Heart right ventricle (tissue), 16 donors: ENCODE data around the gene RASD2. TPM values are rescaled to one million over a fixed set of nuclear protein-coding genes. Genes with fewer than 3 reads are reported as not detected.

ENCODE experiments used
- ATAC-seq, 8 donors: fragments of 200-7000 bp; cut with Tn5 transposase; one replicate each; pipeline ENCODE4 v1.9.1; 2020; ENCODE audit warnings: mild to moderate bottlenecking in 8 of 8, moderate library complexity in 8 of 8, moderate number of reproducible peaks in 1 of 8
- DNase-seq, 2 donors: peaks; one replicate each; pipeline ENCODE4 v3.0.0-alpha.2; 2020
- H3K27ac ChIP-seq, 10 donors: fragments of 200-600 bp; sonication (generic) in 2 of 10; one replicate each; pipeline versions ENCODE4 v1.5.0 to v1.8.0; 2020 to 2022; ENCODE audit warnings: mild to moderate bottlenecking in 3 of 10
- H3K27me3 ChIP-seq, 7 donors: fragments of 200-600 bp; one replicate each; pipeline ENCODE4 v1.8.0; 2021 to 2022; ENCODE audit warnings: mild to moderate bottlenecking in 2 of 7
- H3K36me3 ChIP-seq, 9 donors: fragments of 200-600 bp; sonication (generic) in 1 of 9; one replicate each; pipeline versions ENCODE4 v1.5.0 to v1.8.0; 2020 to 2022; ENCODE audit warnings: mild to moderate bottlenecking in 2 of 9
- H3K4me1 ChIP-seq, 9 donors: fragments of 200-600 bp; sonication (generic) in 1 of 9; one replicate each; pipeline versions ENCODE4 v1.5.0 to v1.8.0; 2020 to 2022; ENCODE audit warnings: mild to moderate bottlenecking in 4 of 9
- H3K4me3 ChIP-seq, 10 donors: fragments of 200-600 bp; sonication (generic) in 2 of 10; one replicate each; pipeline versions ENCODE4 v1.5.0 to v1.8.0; 2020 to 2022; ENCODE audit warnings: mild to moderate bottlenecking in 7 of 10, moderate library complexity in 2 of 10
- H3K9me3 ChIP-seq, 11 donors: fragments of 200-600 bp in 10 of 11; sonication (generic) in 2 of 11; one replicate each; pipeline versions ENCODE4 v1.5.0 to v1.8.0; 2013 to 2022; ENCODE audit warnings: mild to moderate bottlenecking in 2 of 11, control low read depth in 1 of 11, moderate library complexity in 1 of 11
- CTCF ChIP-seq, 9 donors: fragments of 200-600 bp; sonication (generic) in 2 of 9; IDR thresholded peaks; one replicate each; pipeline versions ENCODE4 v1.5.0 to v1.8.0; 2021 to 2022; ENCODE audit warnings: antibody characterized with exemption in 9 of 9, mild to moderate bottlenecking in 5 of 9, moderate library complexity in 1 of 9
- WGBS, 2 donors: extraction: QIAGEN DNeasy Blood & Tissue Kit; methylation state at CpG; one replicate each; pipeline ENCODE4 v1.1.7; 2013; ENCODE audit warnings: inconsistent platforms in 1 of 2; 5-methylcytosine and 5-hydroxymethylcytosine counted together
- intact Hi-C, 10 donors: fragments of 100-400 bp; cut with DNase I; formaldehyde crosslinking; loops; one replicate each; pipeline versions ENCODE4 v1.11.1 to v1.14.2; 2022
- polyA plus RNA-seq, 2 donors: library from polyadenylated mRNA; stranded (reverse); fragments of 200-250 nt; gene quantifications; one replicate each; pipeline ENCODE4 v1.2.3, GENCODE V29; 2013
- total RNA-seq, 10 donors: library from RNA; stranded (reverse); fragmentation: NEBNext Ultra II Directional in 3 of 10; extraction: Animal tissue kit (Norgen Biotek cat#: 25700) in 3 of 10; gene quantifications; one replicate each; pipeline versions ENCODE4 v1.2.1 to v1.2.4, GENCODE V29; 2021 to 2023
- donor health status: Arrhythmogenic right ventricular cardiomyopathy.
- donor health status: ischemic (EF 13 %, LVEDD 7.1; RV severe dilation, severe dysfunction).
- donor health status: healthy with polysubstance abuse.
- donor health status: DM: no; HTN: yes; CAD: no.
- donor health status: DM: no; HTN: no; CAD: no.
- donor health status: ischemic (EF 25% LVEDD 6.9; RV normal size, moderate dysfunction).
- donor health status: ischemic (EF 25% LVEDD 5.7; RV mildly dilated, moderate dysfunction).
- donor health status: healthy.
- donor health status: DM: yes; HTN: yes; CAD: no.
- donor health status: Ischemic cardiomyopathy.
- donor health status: ischemic (EF 35%, LVEDD 5.7; RV mildly dilated, moderate dysfunction).
- donor health status: nonischemic (EF 11% LVEDD 7.7; RV severe dilation, severe dysfunction).
- donor health status: DM: yes; HTN: yes; CAD: no.
- donor health status: PGD.
- donor health status: ischemic (EF 29% LVEDD 5.4; RV normal size, mild dysfunction).
- donor health status: nonischemic (EF 23%, LVEDD 6.1; RV moderate dilation, normal function).

RASD2 gene
- total and polyA plus RNA-seq, 12 donors, result 1.4 to 9.9 (median 3.6) TPM

- peaks cover 0 to 34% (median 16%) of the 10 kb centered on the region in 7 donors for H3K27me3 ChIP-seq
- H3K9me3 ChIP-seq, result no peaks in the 10 kb centered on the region
- no peak for DNase-seq
- H3K4me3 ChIP-seq, result no peak overlapping the region
- H3K36me3 ChIP-seq, result no peaks in the 10 kb centered on the region
- intact Hi-C loops, result loop anchor here in 3 of 10 donors (5.0 to 10.0 kb wide), 3 partner anchors 55 to 70 kb away; no protein-coding TSS in a partner anchor
- WGBS, 2 donors, result 44 to 63% methylated on average over 7 of the region's 7 CpGs
- ATAC-seq, result no peak
- TF ChIP-seq CTCF (IDR thresholded peaks at IDR 0.05), result no peak
- H3K4me1 ChIP-seq, result peaks cover 3 to 26% (median 15%) of the 10 kb centered on the region in 9 donors
- no peak overlapping the region for H3K27ac ChIP-seq
Observed at GRCh38 chr22:35537232-35537631, 3.4 kb upstream of the RASD2 start.

GRCh38 chr22:35538801-35539321, 1.8 kb upstream of the RASD2 start:
- DNase-seq, result no peak
- Histone ChIP-seq H3K4me1 (peaks cover 3 to 27% (median 15%) of the 10 kb centered on the region in 9 donors), H3K36me3 (no peaks in the 10 kb centered on the region), H3K27ac (peak overlapping the region in 3 of 10 donors; percentile 68 to 85 (median 69)), H3K4me3 (no peak overlapping the region), H3K9me3 (no peaks in the 10 kb centered on the region), H3K27me3 (peaks cover 0 to 49% (median 23%) of the 10 kb centered on the region in 7 donors)
- ATAC-seq, result no peak
- intact Hi-C loops, result loop anchor here in 3 of 10 donors (5.0 to 10.0 kb wide), 3 partner anchors 57 to 72 kb away; no protein-coding TSS in a partner anchor
- peak in 8 of 9 donors; percentile 23 to 56 (median 38) for TF ChIP-seq CTCF (IDR thresholded peaks at IDR 0.05)
- WGBS, 2 donors, result 81% methylated on average over 5 of the region's 5 CpGs

GRCh38 chr22:35539487-35539886, 1.1 kb upstream of the RASD2 start:
- intact Hi-C loops, result loop anchor here in 3 of 10 donors (5.0 to 10.0 kb wide), 3 partner anchors 57 to 72 kb away; no protein-coding TSS in a partner anchor
- TF ChIP-seq CTCF (IDR thresholded peaks at IDR 0.05), result no peak
- Histone ChIP-seq H3K36me3 (no peaks in the 10 kb centered on the region), H3K9me3 (no peaks in the 10 kb centered on the region), H3K27ac (peak overlapping the region in 9 of 10 donors; percentile 35 to 85 (median 68)), H3K27me3 (peaks cover 0 to 55% (median 23%) of the 10 kb centered on the region in 7 donors), H3K4me3 (peak overlapping the region in 9 of 10 donors; percentile 47 to 66 (median 51)), H3K4me1 (peaks cover 3 to 33% (median 21%) of the 10 kb centered on the region in 9 donors)
- WGBS, 2 donors, result 15% methylated on average over 3 of the region's 3 CpGs
- ATAC-seq (no peak), DNase-seq (no peak)

GRCh38 chr22:35539910-35540594, 579 bp upstream of the RASD2 start:
- TF ChIP-seq CTCF (IDR thresholded peaks at IDR 0.05), result no peak
- 1 to 2% methylated on average over 73 to 89 of the region's 89 CpGs for WGBS, 2 donors
- intact Hi-C loops, result loop anchor here in 3 of 10 donors (5.0 to 10.0 kb wide), 3 partner anchors 58 to 73 kb away; no protein-coding TSS in a partner anchor

More at GRCh38 chr22:35539910-35540594, 579 bp upstream of the RASD2 start:
- H3K27me3 ChIP-seq, result peaks cover 0 to 57% (median 23%) of the 10 kb centered on the region in 7 donors
- DNase-seq (peak; percentile 55 to 77), ATAC-seq (peak; percentile 36 to 91 (median 73))
- H3K9me3 ChIP-seq, result no peaks in the 10 kb centered on the region
- H3K27ac ChIP-seq, result peak overlapping the region; percentile 29 to 85 (median 68)
- H3K4me1 ChIP-seq, result peaks cover 5 to 39% (median 23%) of the 10 kb centered on the region in 9 donors
- H3K36me3 ChIP-seq, result no peaks in the 10 kb centered on the region
- H3K4me3 ChIP-seq, result peak overlapping the region; percentile 46 to 66 (median 59)
